ENCODE measurements around the gene VIPR2.

VIPR2 gene

DNA sequence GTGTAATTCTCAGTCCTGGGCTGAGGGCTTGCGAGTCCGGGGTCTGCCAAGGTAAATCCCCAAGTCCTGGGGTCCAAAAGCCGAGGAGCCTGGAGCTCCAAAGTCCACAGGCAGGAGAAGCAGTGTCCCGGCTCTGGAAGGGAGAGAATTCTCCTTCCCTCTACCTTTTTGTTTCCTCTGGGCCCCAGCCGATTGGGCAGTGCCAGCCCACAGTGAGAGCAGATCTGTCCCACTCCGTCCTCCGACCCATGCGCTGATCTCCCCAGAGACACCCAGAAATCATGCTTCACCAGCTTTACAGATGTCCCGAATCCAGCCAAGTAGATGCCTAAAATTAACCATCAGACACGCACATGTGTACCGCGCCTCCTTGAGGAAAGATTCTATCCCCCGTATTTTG lies 8.1 kb upstream of the VIPR2 start:
- no peak for DNase-seq (ENCODE audit: low spot score)
- ChIA-PET POLR2A (ENCODE audit: low non-redundant PET) (no interaction called here), CTCF (no interaction called here)
- no peak overlapping the region for H3K27ac ChIP-seq
- TF ChIP-seq, protein P1, sequence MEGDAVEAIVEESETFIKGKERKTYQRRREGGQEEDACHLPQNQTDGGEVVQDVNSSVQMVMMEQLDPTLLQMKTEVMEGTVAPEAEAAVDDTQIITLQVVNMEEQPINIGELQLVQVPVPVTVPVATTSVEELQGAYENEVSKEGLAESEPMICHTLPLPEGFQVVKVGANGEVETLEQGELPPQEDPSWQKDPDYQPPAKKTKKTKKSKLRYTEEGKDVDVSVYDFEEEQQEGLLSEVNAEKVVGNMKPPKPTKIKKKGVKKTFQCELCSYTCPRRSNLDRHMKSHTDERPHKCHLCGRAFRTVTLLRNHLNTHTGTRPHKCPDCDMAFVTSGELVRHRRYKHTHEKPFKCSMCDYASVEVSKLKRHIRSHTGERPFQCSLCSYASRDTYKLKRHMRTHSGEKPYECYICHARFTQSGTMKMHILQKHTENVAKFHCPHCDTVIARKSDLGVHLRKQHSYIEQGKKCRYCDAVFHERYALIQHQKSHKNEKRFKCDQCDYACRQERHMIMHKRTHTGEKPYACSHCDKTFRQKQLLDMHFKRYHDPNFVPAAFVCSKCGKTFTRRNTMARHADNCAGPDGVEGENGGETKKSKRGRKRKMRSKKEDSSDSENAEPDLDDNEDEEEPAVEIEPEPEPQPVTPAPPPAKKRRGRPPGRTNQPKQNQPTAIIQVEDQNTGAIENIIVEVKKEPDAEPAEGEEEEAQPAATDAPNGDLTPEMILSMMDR (conservative IDR thresholded peaks at IDR 0.05; ENCODE audit: low read depth) = no peak

DNA sequence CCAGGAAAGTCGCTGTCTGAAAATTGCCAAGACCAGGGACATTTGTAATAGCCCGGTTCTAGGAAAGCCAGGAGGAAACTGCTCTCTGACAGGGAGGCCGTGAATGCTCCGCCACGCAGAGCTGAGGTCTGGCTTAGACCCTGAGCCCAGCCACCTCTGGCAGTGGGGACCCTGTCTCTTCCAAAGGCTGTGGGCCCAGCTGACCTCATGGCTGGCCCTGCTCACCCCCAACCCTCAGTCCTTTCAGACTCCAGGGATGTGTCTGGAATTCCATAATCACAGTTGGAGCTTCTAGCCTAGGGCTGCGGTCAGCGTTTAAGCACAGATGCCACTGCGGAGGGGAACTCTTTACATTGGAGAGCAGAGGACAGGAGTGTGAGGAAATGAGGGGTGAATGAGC lies 6.6 kb upstream of the VIPR2 start:
- ChIA-PET POLR2A (ENCODE audit: low non-redundant PET) (no interaction called here), CTCF (no interaction called here)
- TF ChIP-seq, protein P1 (conservative IDR thresholded peaks at IDR 0.05; ENCODE audit: low read depth) = no peak
- no peak for DNase-seq (ENCODE audit: low spot score)
- no peak overlapping the region for H3K27ac ChIP-seq

DNA sequence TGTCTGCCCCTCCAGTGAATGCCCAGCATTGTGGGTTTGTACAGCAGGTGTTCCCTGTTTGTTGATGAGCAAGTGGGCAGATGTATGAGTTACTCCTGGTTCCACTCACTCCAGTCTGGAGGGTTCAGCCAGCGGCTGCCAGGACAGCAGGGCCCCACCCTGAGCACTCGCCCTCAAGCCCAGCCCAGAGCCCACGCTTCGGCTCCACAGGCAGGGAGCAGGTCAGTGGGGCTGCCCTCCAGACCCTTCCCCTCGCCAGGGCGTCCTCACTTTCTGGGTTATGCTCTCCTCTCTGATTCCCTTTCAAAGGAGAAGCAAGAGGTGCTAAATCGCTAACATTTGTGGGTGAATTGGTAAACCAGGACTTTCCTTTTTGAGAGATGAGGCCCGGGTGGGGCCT lies 4.8 kb upstream of the VIPR2 start:
- DNase-seq (ENCODE audit: low spot score) = no peak
- no peak overlapping the region for H3K27ac ChIP-seq
- TF ChIP-seq, protein P1 (conservative IDR thresholded peaks at IDR 0.05; ENCODE audit: low read depth) = no peak
- POLR2A ChIA-PET (ENCODE audit: low non-redundant PET) = no interaction called here
- CTCF ChIA-PET = no interaction called here

DNA sequence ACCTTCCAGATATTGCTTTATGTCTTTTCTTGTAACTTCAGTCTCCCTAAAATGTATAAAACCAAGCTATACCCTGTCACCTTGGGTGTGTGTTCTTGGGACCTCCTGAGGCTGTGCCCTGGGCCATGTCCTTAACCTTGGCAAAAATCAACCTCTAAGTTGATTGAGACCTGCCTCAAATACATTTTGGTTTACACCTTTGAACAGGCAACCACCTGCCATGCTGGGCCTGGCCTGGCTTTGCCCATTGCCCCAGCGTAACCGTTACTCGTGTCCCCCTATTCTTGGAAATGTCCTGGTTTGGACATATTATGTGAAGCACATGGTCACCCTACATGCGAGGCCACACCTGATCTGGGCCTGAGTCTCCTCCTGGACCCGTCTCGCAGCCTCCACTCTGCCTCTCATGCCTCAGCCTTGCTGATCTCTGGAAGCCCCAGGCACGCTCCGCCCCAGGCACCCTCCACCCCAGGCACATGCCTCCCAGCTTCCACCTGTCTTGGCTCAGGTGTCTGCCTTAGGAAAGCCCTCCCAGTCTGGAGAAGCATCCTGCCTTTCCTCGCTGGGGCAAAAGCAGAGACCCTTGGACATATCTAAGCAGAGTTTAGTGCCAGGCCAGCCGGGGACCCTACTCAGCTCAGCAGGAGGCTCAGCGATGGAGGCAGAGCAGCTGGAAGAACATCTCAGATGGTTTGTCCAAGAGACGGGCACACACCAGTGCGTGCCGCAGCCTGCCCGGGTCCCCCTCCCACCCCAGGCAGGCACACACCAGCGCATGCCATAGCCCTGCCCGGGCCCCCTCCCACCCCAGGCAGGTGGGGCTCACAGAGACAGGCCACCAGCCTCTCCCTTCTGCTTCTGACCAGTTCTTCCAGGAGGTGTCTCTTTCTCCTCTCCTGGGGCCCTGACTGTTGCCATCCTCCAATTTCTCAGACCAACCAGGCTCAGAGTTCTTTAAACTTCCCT lies 4.0 kb upstream of the VIPR2 start:
- ChIA-PET POLR2A (ENCODE audit: low non-redundant PET) (no interaction called here), CTCF (interaction anchor here (0.6 to 0.7 kb wide), 2 partner anchors 112 to 452 kb away, joined by 4 read pairs; no protein-coding TSS in a partner anchor)
- TF ChIP-seq, protein P1 (conservative IDR thresholded peaks at IDR 0.05; ENCODE audit: low read depth) = no peak
- no peak for DNase-seq (ENCODE audit: low spot score)
- H3K27ac ChIP-seq = no peak overlapping the region

DNA sequence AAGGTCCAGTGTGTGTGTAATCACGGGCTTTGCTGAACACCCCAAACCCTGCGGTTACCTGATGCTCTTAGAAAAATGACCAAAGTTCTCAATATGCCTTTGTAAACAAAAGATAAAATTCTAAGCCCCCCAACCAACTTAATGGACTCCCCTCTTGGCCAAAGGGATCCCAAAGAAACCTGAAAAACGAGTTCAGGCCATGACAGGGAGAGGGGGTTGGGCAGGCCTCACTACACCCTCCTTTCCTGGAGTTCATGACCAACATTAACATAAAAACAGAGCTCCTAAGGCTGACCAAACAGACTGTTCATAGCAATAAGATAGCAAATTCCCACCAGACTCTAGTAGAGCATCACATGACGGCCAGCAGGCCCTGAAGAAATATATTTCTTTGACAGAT lies 3.0 kb upstream of the VIPR2 start:
- TF ChIP-seq, protein P1 (conservative IDR thresholded peaks at IDR 0.05; ENCODE audit: low read depth) = no peak
- POLR2A ChIA-PET (ENCODE audit: low non-redundant PET) = no interaction called here
- DNase-seq (ENCODE audit: low spot score) = no peak
- H3K27ac ChIP-seq = no peak overlapping the region
- CTCF ChIA-PET = interaction anchor here (0.6 kb wide), 1 partner anchor 111 kb away, joined by 4 read pairs; no protein-coding TSS in a partner anchor

DNA sequence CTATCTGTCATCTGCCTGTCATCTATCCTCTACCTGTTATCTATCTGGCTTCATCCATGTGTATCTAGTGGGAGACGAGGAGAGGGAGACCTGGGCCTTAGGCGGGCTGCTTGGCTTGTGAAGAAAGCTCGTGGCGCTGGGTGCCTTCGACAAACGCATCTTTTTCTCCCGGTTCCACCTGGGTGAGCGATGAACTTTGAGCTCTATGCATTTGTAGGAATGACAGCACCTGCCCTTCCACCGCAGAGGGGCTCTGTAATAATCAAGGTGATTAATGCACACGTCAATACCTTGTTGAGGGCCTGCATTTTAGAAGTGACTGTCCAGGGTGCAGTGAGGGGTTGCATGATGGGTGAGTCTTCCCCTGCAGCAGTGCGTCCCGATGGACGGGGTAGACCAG lies 2.6 kb upstream of the VIPR2 start:
- DNase-seq (ENCODE audit: low spot score) = no peak
- TF ChIP-seq, protein P1 (conservative IDR thresholded peaks at IDR 0.05; ENCODE audit: low read depth) = no peak
- CTCF ChIA-PET = no interaction called here
- H3K27ac ChIP-seq = no peak overlapping the region
- POLR2A ChIA-PET (ENCODE audit: low non-redundant PET) = no interaction called here
